Liver (tissue), 9 donors: ENCODE measurements around the gene DYRK1B. TPM values are rescaled to one million over a fixed set of nuclear protein-coding genes. Genes with fewer than 3 reads are reported as not detected.
"Not testable (repeated sequence)": the region's sequence is repeated elsewhere in the genome, so short reads cannot be mapped to it uniquely, and the experiment has no call there.

Experiments used
- DNase-seq: peaks from one replicate; pipeline ENCODE4 v3.0.0-alpha.2; 2017; ENCODE audit warnings: low spot score
- H3K27ac ChIP-seq, 2 donors: one replicate each; pipeline ENCODE4 v1.7.0; 2013; ENCODE audit warnings: inconsistent platforms in 2 of 2, low read length in 2 of 2, control low read depth in 1 of 2, low read depth in 1 of 2, mild to moderate bottlenecking in 1 of 2
- H3K27me3 ChIP-seq, 4 donors: one replicate each; pipeline versions ENCODE4 v1.6.1 to v1.7.0; 2013; ENCODE audit warnings: low read length in 3 of 4, inconsistent platforms in 1 of 4, mild to moderate bottlenecking in 1 of 4, moderate library complexity in 1 of 4; ENCODE audit not compliant: control insufficient read depth in 4 of 4, insufficient read depth in 4 of 4
- H3K36me3 ChIP-seq, 4 donors: one replicate each; pipeline versions ENCODE4 v1.6.1 to v1.7.0; 2013; ENCODE audit warnings: low read length in 3 of 4, mild to moderate bottlenecking in 3 of 4, low read depth in 1 of 4, moderate library complexity in 1 of 4; ENCODE audit not compliant: control insufficient read depth in 4 of 4, insufficient read depth in 3 of 4
- H3K4me1 ChIP-seq, 4 donors: one replicate each; pipeline versions ENCODE4 v1.6.1 to v1.7.0; 2013; ENCODE audit warnings: low read length in 3 of 4, mild to moderate bottlenecking in 3 of 4, moderate library complexity in 1 of 4; ENCODE audit not compliant: control insufficient read depth in 4 of 4, insufficient read depth in 4 of 4
- H3K4me3 ChIP-seq, 3 donors: one replicate each; pipeline versions ENCODE4 v1.6.1 to v1.7.0; 2013; ENCODE audit warnings: low read length in 3 of 3, control low read depth in 1 of 3, low read depth in 1 of 3, mild to moderate bottlenecking in 1 of 3
- H3K9ac ChIP-seq, 2 donors: one replicate each; pipeline ENCODE4 v1.7.0; 2013; ENCODE audit warnings: low read length in 2 of 2, mild to moderate bottlenecking in 2 of 2, moderate library complexity in 2 of 2, control low read depth in 1 of 2, low read depth in 1 of 2
- H3K9me3 ChIP-seq, 4 donors: one replicate each; pipeline versions ENCODE4 v1.6.1 to v1.7.0; 2013; ENCODE audit warnings: low read length in 3 of 4; ENCODE audit not compliant: control insufficient read depth in 4 of 4
- EGR1 ChIP-seq, 2 donors: IDR thresholded peaks; 2 replicates each; pipeline ENCODE4 v1.6.1; 2016 to 2018; ENCODE audit warnings: antibody characterized with exemption in 2 of 2, low read depth in 2 of 2
- FOXA1 ChIP-seq: IDR thresholded peaks from 2 replicates; pipeline ENCODE4 v1.6.1; 2016; ENCODE audit warnings: antibody characterized with exemption
- FOXA2 ChIP-seq: IDR thresholded peaks from 2 replicates; pipeline ENCODE4 v1.6.1; 2016; ENCODE audit warnings: antibody characterized with exemption
- GABPA ChIP-seq, 2 donors: IDR thresholded peaks in 1 of 2; conservative IDR thresholded peaks in 1 of 2; 2 replicates each; pipeline ENCODE4 v1.6.1; 2016; ENCODE audit warnings: antibody characterized with exemption in 2 of 2, mild to moderate bottlenecking in 1 of 2, moderate library complexity in 1 of 2
- HNF4A ChIP-seq, 2 donors: conservative IDR thresholded peaks; 2 replicates each; pipeline ENCODE4 v1.6.1; 2016; ENCODE audit warnings: antibody characterized with exemption in 2 of 2, mild to moderate bottlenecking in 2 of 2
- HNF4G ChIP-seq: IDR thresholded peaks from 2 replicates; pipeline ENCODE4 v1.6.1; 2016; ENCODE audit warnings: antibody characterized with exemption
- JUND ChIP-seq, 2 donors: IDR thresholded peaks; 2 replicates each; pipeline ENCODE4 v1.6.1; 2016; ENCODE audit warnings: antibody characterized with exemption in 2 of 2
- NR2F2 ChIP-seq: IDR thresholded peaks from 2 replicates; pipeline ENCODE4 v1.6.1; 2016; ENCODE audit warnings: antibody characterized with exemption
- RAD21 ChIP-seq, 2 donors: IDR thresholded peaks; 2 replicates each; pipeline ENCODE4 v1.6.1; 2016; ENCODE audit warnings: antibody characterized with exemption in 2 of 2, mild to moderate bottlenecking in 2 of 2
- RXRA ChIP-seq, 2 donors: IDR thresholded peaks; 2 replicates each; pipeline ENCODE4 v1.6.1; 2017 to 2018; ENCODE audit warnings: antibody characterized with exemption in 2 of 2, mild to moderate bottlenecking in 1 of 2
- SP1 ChIP-seq: IDR thresholded peaks from 2 replicates; pipeline ENCODE4 v1.6.1; 2018; ENCODE audit warnings: antibody characterized with exemption, mild to moderate bottlenecking
- TAF1 ChIP-seq: conservative IDR thresholded peaks from 2 replicates; pipeline ENCODE4 v1.6.1; 2016; ENCODE audit warnings: antibody characterized with exemption, mild to moderate bottlenecking
- YY1 ChIP-seq: IDR thresholded peaks from 2 replicates; pipeline ENCODE4 v1.6.1; 2016; ENCODE audit warnings: antibody characterized with exemption, mild to moderate bottlenecking
- WGBS: extraction: QIAGEN DNeasy Blood & Tissue Kit; methylation state at CpG from one replicate; pipeline ENCODE4 v1.1.7; 2013; 5-methylcytosine and 5-hydroxymethylcytosine counted together
- polyA plus RNA-seq, 2 donors: library from polyadenylated mRNA; stranded (reverse) in 1 of 2; unstranded in 1 of 2; fragments of 200-250 nt in 1 of 2; fragments of >200 nt in 1 of 2; fragmentation: Nextera tagmentation in 1 of 2; extraction: Ambion mirVana in 1 of 2; gene quantifications; one replicate each; pipeline versions ENCODE4 v1.2.1 to v1.2.3, GENCODE V29; 2013 to 2015
- total RNA-seq, 2 donors: library from RNA; depleted of rRNA; stranded (reverse); fragments of >200 nt; gene quantifications; one replicate each; pipeline ENCODE4 v1.2.3, GENCODE V29; 2014
- TF ChIP-seq, protein P1 (sequence below): IDR thresholded peaks from 2 replicates; pipeline ENCODE4 v1.6.1; 2016; ENCODE audit warnings: antibody characterized with exemption
- TF ChIP-seq, protein P2 (sequence below): fragments of 150-350 bp; IDR thresholded peaks from 2 replicates; pipeline ENCODE4 v1.5.1; 2017; ENCODE audit warnings: improper control_type of control experiment, low read depth, low read length; ENCODE audit not compliant: missing input control
- TF ChIP-seq, protein P3 (sequence below): IDR thresholded peaks from 2 replicates; pipeline ENCODE4 v1.6.1; 2016; ENCODE audit warnings: antibody characterized with exemption
- TF ChIP-seq, protein P4 (sequence below): IDR thresholded peaks from 2 replicates; pipeline ENCODE4 v1.6.1; 2016; ENCODE audit warnings: antibody characterized with exemption
- TF ChIP-seq, protein P5 (sequence below): IDR thresholded peaks from 2 replicates; pipeline ENCODE4 v1.6.1; 2016; ENCODE audit warnings: antibody characterized with exemption, mild to moderate bottlenecking
- donor health status: healthy.
- donor health status: healthy.
- donor health status: healthy.
- donor health status: healthy.
- donor health status: healthy.

DYRK1B gene
- total RNA-seq (1 to 10 TPM; 3.7 to 7.6 TPM), polyA plus RNA-seq (1 to 10 TPM; 2.8 TPM)

DNA sequence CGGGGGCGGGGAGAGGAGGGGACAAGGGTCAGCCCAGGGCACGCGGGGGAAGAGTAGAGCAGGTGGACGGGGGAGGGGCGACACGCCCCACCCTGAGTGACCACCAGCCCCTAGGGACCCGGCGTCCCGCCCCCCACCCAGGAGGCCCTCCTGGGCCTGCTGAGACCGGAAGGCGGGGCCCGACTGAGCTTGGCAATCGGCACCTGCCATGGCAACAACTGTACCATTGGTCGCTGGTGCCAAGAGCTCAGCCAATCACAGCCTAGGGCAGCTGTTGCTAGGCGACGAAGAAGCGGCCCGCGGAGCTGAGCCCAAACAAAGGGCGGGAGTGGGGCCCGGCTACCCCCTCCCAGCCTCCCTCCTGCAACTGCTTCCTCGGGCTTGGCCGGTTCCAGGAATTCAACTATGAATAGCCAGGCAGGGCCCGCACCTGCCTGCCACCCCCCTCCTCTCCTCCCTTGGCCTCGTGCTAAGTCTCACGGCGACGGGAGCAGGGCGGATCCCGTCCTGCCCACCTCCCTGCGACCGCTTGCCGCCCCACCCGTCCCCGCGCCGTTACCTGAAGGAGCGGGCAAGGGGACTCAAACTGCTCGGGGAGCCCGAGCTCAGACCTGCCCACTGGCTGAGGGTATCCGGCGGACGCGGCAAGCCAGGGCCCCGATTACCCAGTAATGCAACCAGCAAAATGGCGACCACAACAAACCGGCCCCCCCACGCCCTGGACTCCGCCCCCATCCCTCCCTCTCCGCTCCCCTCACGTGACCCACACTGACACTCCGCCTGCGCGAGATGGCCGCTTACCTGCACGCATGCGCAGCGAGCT is at the start of gene DYRK1B:
DYRK1B (minus strand) TSS at position 699 of the 823 bp plus-strand sequence. CDS start 2,295 bp downstream, outside the sequence.
- under 1% methylated on average over 59 of the region's 59 CpGs for WGBS
- Histone ChIP-seq H3K4me1 (peaks cover 4 to 19% (median 17%) of the 10 kb centered on the region in 4 donors), H3K9ac (peak within 1 kb of the TSS; percentile 30 to 58), H3K27me3 (no peaks in the 10 kb centered on the region), H3K9me3 (no peaks in the 10 kb centered on the region), H3K36me3 (peaks cover 10 to 48% (median 17%) of the 10 kb centered on the region in 4 donors), H3K27ac (peak within 1 kb of the TSS; percentile 72 to 89), H3K4me3 (peak within 1 kb of the TSS; percentile 77 to 89 (median 81))
- peak; percentile 94 for DNase-seq
- TF ChIP-seq NR2F2 (no peak), GABPA (IDR thresholded peaks at IDR 0.05 in 1 of 2, conservative IDR thresholded peaks at IDR 0.05 in 1 of 2) (no peak), FOXA1 (no peak), RAD21 (IDR thresholded peaks at IDR 0.05) (no peak), JUND (IDR thresholded peaks at IDR 0.05) (no peak), YY1 (peak; percentile 99), HNF4G (no peak), HNF4A (conservative IDR thresholded peaks at IDR 0.05) (peak in 1 of 2 donors; percentile 38), TAF1 (no peak), SP1 (peak; percentile 77), RXRA (IDR thresholded peaks at IDR 0.05) (no peak), FOXA2 (no peak), EGR1 (IDR thresholded peaks at IDR 0.05; ENCODE audit: low read depth in 2 of 2) (no peak)
- TF ChIP-seq, protein P1, sequence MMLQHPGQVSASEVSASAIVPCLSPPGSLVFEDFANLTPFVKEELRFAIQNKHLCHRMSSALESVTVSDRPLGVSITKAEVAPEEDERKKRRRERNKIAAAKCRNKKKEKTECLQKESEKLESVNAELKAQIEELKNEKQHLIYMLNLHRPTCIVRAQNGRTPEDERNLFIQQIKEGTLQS = no peak
- TF ChIP-seq, protein P2, sequence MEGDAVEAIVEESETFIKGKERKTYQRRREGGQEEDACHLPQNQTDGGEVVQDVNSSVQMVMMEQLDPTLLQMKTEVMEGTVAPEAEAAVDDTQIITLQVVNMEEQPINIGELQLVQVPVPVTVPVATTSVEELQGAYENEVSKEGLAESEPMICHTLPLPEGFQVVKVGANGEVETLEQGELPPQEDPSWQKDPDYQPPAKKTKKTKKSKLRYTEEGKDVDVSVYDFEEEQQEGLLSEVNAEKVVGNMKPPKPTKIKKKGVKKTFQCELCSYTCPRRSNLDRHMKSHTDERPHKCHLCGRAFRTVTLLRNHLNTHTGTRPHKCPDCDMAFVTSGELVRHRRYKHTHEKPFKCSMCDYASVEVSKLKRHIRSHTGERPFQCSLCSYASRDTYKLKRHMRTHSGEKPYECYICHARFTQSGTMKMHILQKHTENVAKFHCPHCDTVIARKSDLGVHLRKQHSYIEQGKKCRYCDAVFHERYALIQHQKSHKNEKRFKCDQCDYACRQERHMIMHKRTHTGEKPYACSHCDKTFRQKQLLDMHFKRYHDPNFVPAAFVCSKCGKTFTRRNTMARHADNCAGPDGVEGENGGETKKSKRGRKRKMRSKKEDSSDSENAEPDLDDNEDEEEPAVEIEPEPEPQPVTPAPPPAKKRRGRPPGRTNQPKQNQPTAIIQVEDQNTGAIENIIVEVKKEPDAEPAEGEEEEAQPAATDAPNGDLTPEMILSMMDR = no peak
- TF ChIP-seq, protein P3, sequence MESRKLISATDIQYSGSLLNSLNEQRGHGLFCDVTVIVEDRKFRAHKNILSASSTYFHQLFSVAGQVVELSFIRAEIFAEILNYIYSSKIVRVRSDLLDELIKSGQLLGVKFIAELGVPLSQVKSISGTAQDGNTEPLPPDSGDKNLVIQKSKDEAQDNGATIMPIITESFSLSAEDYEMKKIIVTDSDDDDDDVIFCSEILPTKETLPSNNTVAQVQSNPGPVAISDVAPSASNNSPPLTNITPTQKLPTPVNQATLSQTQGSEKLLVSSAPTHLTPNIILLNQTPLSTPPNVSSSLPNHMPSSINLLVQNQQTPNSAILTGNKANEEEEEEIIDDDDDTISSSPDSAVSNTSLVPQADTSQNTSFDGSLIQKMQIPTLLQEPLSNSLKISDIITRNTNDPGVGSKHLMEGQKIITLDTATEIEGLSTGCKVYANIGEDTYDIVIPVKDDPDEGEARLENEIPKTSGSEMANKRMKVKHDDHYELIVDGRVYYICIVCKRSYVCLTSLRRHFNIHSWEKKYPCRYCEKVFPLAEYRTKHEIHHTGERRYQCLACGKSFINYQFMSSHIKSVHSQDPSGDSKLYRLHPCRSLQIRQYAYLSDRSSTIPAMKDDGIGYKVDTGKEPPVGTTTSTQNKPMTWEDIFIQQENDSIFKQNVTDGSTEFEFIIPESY = peak; percentile 61
- TF ChIP-seq, protein P4, sequence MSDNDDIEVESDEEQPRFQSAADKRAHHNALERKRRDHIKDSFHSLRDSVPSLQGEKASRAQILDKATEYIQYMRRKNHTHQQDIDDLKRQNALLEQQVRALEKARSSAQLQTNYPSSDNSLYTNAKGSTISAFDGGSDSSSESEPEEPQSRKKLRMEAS = peak; percentile 75
- TF ChIP-seq, protein P5, sequence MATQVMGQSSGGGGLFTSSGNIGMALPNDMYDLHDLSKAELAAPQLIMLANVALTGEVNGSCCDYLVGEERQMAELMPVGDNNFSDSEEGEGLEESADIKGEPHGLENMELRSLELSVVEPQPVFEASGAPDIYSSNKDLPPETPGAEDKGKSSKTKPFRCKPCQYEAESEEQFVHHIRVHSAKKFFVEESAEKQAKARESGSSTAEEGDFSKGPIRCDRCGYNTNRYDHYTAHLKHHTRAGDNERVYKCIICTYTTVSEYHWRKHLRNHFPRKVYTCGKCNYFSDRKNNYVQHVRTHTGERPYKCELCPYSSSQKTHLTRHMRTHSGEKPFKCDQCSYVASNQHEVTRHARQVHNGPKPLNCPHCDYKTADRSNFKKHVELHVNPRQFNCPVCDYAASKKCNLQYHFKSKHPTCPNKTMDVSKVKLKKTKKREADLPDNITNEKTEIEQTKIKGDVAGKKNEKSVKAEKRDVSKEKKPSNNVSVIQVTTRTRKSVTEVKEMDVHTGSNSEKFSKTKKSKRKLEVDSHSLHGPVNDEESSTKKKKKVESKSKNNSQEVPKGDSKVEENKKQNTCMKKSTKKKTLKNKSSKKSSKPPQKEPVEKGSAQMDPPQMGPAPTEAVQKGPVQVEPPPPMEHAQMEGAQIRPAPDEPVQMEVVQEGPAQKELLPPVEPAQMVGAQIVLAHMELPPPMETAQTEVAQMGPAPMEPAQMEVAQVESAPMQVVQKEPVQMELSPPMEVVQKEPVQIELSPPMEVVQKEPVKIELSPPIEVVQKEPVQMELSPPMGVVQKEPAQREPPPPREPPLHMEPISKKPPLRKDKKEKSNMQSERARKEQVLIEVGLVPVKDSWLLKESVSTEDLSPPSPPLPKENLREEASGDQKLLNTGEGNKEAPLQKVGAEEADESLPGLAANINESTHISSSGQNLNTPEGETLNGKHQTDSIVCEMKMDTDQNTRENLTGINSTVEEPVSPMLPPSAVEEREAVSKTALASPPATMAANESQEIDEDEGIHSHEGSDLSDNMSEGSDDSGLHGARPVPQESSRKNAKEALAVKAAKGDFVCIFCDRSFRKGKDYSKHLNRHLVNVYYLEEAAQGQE = no peak

DNA sequence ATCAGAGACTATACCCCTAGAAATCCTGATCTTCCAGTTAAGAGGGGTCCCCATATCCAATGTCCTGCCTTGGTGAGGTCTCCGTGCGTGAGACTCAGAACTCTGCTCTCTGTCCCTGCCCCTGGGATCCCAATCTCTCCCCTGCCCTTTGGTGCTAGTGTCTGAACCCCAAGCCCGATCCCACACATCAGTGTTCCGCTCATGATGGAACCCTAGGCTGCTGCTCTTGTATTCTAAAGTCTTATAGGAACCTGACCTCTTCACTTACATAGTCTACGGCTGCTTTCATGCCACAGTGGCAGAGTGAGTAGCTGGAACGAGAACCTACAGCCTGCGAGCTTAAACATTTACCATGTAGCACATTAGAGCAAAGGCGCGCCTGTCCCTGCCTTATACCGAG is 48.7 kb upstream of the DYRK1B start:
- H3K27me3 ChIP-seq, H3K4me1 ChIP-seq, H3K27ac ChIP-seq, H3K36me3 ChIP-seq, H3K9me3 ChIP-seq, DNase-seq, H3K9ac ChIP-seq, H3K4me3 ChIP-seq: not testable (repeated sequence)
- 82% methylated on average over 7 of the region's 10 CpGs for WGBS
